NCI-H82 treated with DMSO at 0.1 percent for 48 hours (cell line): ENCODE results near the gene ARMH2.
"Not testable (repeated sequence)": the region's sequence is repeated elsewhere in the genome, so short reads cannot be mapped to it uniquely, and the experiment has no call there.

Experiments
- DNase-seq: peaks from one replicate; lab custom pipeline; 2025; ENCODE audit not compliant: unreplicated experiment; lab: John Stamatoyannopoulos, UW

The ARMH2 gene

GRCh38 chr6:24765968-24766367, 32.7 kb downstream of the ARMH2 start:
- DNase-seq: not testable (repeated sequence)

GRCh38 chr6:24764833-24765828, 33.6 kb downstream of the ARMH2 start:
- not testable (repeated sequence) for DNase-seq

- no peak for DNase-seq
These were observed 35.1 kb downstream of the ARMH2 start for GRCh38 chr6:24763578-24763977.

- no peak for DNase-seq
These were observed 36.9 kb downstream of the ARMH2 start for GRCh38 chr6:24761851-24762250.

- no peak for DNase-seq
These were observed 37.4 kb downstream of the ARMH2 start for GRCh38 chr6:24761193-24761835.

GRCh38 chr6:24760210-24760609, 38.5 kb downstream of the ARMH2 start:
- no peak for DNase-seq

GRCh38 chr6:24759718-24760117, 39.0 kb downstream of the ARMH2 start:
- DNase-seq: no peak

- DNase-seq: no peak
These were observed 41.1 kb downstream of the ARMH2 start for GRCh38 chr6:24757611-24758010.

- no peak for DNase-seq
These were observed 43.4 kb downstream of the ARMH2 start for GRCh38 chr6:24755279-24755678.

GRCh38 chr6:24754378-24754777, 44.3 kb downstream of the ARMH2 start:
- DNase-seq: not testable (repeated sequence)

- no peak for DNase-seq
These were observed 45.2 kb downstream of the ARMH2 start for GRCh38 chr6:24753545-24753944.

- DNase-seq: no peak
These were observed 45.7 kb downstream of the ARMH2 start for GRCh38 chr6:24752917-24753492.

- no peak for DNase-seq
These were observed 46.2 kb downstream of the ARMH2 start for GRCh38 chr6:24752503-24752902.

GRCh38 chr6:24750878-24751277, 47.8 kb downstream of the ARMH2 start:
- DNase-seq: not testable (repeated sequence)

- DNase-seq: no peak
These were observed 49.4 kb downstream of the ARMH2 start for GRCh38 chr6:24749297-24749696.
